Trophoblast cell (in vitro differentiated cells and primary cell): ENCODE data around the gene SMOC2.
"Not testable (repeated sequence)": the region's sequence is repeated elsewhere in the genome, so short reads cannot be mapped to it uniquely, and the experiment has no call there.

ENCODE experiments used
- DNase-seq, 2 donors: peaks; one replicate each; pipeline ENCODE4 v3.0.0-alpha.2; 2016
- H2AFZ ChIP-seq: 2 replicates; pipeline ENCODE4 v1.6.1; 2013; ENCODE audit warnings: low read length, moderate library complexity, mild to moderate bottlenecking; ENCODE audit not compliant: insufficient read depth, poor library complexity
- H2AK5ac ChIP-seq: 2 replicates; pipeline ENCODE4 v1.6.1; 2013; ENCODE audit warnings: mild to moderate bottlenecking, low read length
- H2BK120ac ChIP-seq: 2 replicates; pipeline ENCODE4 v1.6.1; 2013; ENCODE audit warnings: low read length, mild to moderate bottlenecking, moderate library complexity; ENCODE audit not compliant: insufficient read depth, poor library complexity
- H2BK12ac ChIP-seq: 2 replicates; pipeline ENCODE4 v1.6.1; 2013; ENCODE audit warnings: mild to moderate bottlenecking, low read length, moderate library complexity
- H2BK5ac ChIP-seq: 2 replicates; pipeline ENCODE4 v1.6.1; 2013; ENCODE audit warnings: low read length, low read depth, moderate library complexity, mild to moderate bottlenecking; ENCODE audit not compliant: poor library complexity
- H3K14ac ChIP-seq: 2 replicates; pipeline ENCODE4 v1.6.1; 2013; ENCODE audit warnings: mild to moderate bottlenecking, low read length
- H3K18ac ChIP-seq: 2 replicates; pipeline ENCODE4 v1.6.1; 2013; ENCODE audit warnings: mild to moderate bottlenecking, low read length
- H3K23ac ChIP-seq: 2 replicates; pipeline ENCODE4 v1.6.1; 2013; ENCODE audit warnings: low read length
- H3K27ac ChIP-seq: 2 replicates; pipeline ENCODE4 v1.5.1; 2013; ENCODE audit warnings: low read depth, mild to moderate bottlenecking, inconsistent platforms, low read length, moderate library complexity
- H3K27me3 ChIP-seq: 2 replicates; pipeline ENCODE4 v1.6.1; 2013; ENCODE audit warnings: inconsistent platforms, mild to moderate bottlenecking, low read length, moderate library complexity; ENCODE audit not compliant: insufficient read depth
- H3K36me3 ChIP-seq, 2 experiments: 1 replicate in 1 of 2; 2 replicates in 1 of 2; pipeline ENCODE4 v1.6.1; 2013; ENCODE audit warnings: low read length in 2 of 2, mild to moderate bottlenecking in 2 of 2, moderate library complexity in 1 of 2; ENCODE audit not compliant: insufficient read depth in 2 of 2, control insufficient read depth in 1 of 2
- H3K4ac ChIP-seq: 2 replicates; pipeline ENCODE4 v1.6.1; 2013; ENCODE audit warnings: low read depth, mild to moderate bottlenecking, low read length, moderate library complexity
- H3K4me1 ChIP-seq, 2 experiments: 1 replicate in 1 of 2; 2 replicates in 1 of 2; pipeline ENCODE4 v1.6.1; 2013; ENCODE audit warnings: low read length in 2 of 2, mild to moderate bottlenecking in 2 of 2, moderate library complexity in 1 of 2; ENCODE audit not compliant: insufficient read depth in 2 of 2, control insufficient read depth in 1 of 2
- H3K4me2 ChIP-seq: 2 replicates; pipeline ENCODE4 v1.6.1; 2013; ENCODE audit warnings: inconsistent platforms, mild to moderate bottlenecking, low read length, moderate library complexity
- H3K4me3 ChIP-seq: 2 replicates; pipeline ENCODE4 v1.5.1; 2013; ENCODE audit warnings: mild to moderate bottlenecking, low read depth, low read length, inconsistent platforms
- H3K79me1 ChIP-seq: one replicate; pipeline ENCODE4 v1.6.1; 2013; ENCODE audit warnings: low read length
- H3K79me2 ChIP-seq: 2 replicates; pipeline ENCODE4 v1.6.1; 2013; ENCODE audit warnings: low read length, mild to moderate bottlenecking; ENCODE audit not compliant: control insufficient read depth, insufficient read depth, poor library complexity
- H3K9ac ChIP-seq: 2 replicates; pipeline ENCODE4 v1.6.1; 2013; ENCODE audit warnings: mild to moderate bottlenecking, low read length
- H3K9me3 ChIP-seq: 2 replicates; pipeline ENCODE4 v1.6.1; 2013; ENCODE audit warnings: low read depth, mild to moderate bottlenecking, control low read depth, inconsistent platforms, low read length; ENCODE audit not compliant: insufficient read depth
- H4K12ac ChIP-seq: 2 replicates; pipeline ENCODE4 v1.6.1; 2013; ENCODE audit warnings: low read depth, mild to moderate bottlenecking, low read length, moderate library complexity
- H4K8ac ChIP-seq: 2 replicates; pipeline ENCODE4 v1.6.1; 2013; ENCODE audit warnings: low read depth, mild to moderate bottlenecking, low read length, moderate library complexity
- H4K91ac ChIP-seq: one replicate; pipeline ENCODE4 v1.6.1; 2013; ENCODE audit warnings: low read depth, mild to moderate bottlenecking, low read length, moderate library complexity
- WGBS: extraction: QIAGEN DNeasy Blood & Tissue Kit; methylation state at CpG from one replicate; pipeline ENCODE4 v1.1.7; 2013; ENCODE audit warnings: missing lambda C conversion rate; ENCODE audit not compliant: insufficient read length, insufficient coverage; ENCODE audit errors: extremely low coverage; 5-methylcytosine and 5-hydroxymethylcytosine counted together

SMOC2 gene

GRCh38 chr6:168703990-168704389 is 263.0 kb downstream of the SMOC2 start:
- no peak overlapping the region for H2BK12ac ChIP-seq
- no peaks in the 10 kb centered on the region for H3K79me2 ChIP-seq
- H3K23ac ChIP-seq, result no peak overlapping the region
- H3K4me1 ChIP-seq, result peaks cover 0 to 7% of the 10 kb centered on the region in 2 experiments
- H2AFZ ChIP-seq, result no peak overlapping the region
- no peak overlapping the region for H3K9ac ChIP-seq
- no peak for DNase-seq
- no peak overlapping the region for H3K27ac ChIP-seq
- no peak overlapping the region for H3K4me3 ChIP-seq
- H3K9me3 ChIP-seq, result peaks cover 3% of the 10 kb centered on the region
- no peak overlapping the region for H4K12ac ChIP-seq
- no peak overlapping the region for H4K91ac ChIP-seq
- WGBS, result no CpG with 5 or more reads among the region's 16 CpGs
- H3K4ac ChIP-seq, result no peak overlapping the region
- H4K8ac ChIP-seq, result no peak overlapping the region
- H2AK5ac ChIP-seq, result no peak overlapping the region
- no peak overlapping the region for H3K14ac ChIP-seq
- no peak overlapping the region for H3K18ac ChIP-seq
- H2BK5ac ChIP-seq, result no peak overlapping the region
- no peaks in the 10 kb centered on the region for H3K79me1 ChIP-seq
- no peak overlapping the region for H3K4me2 ChIP-seq
- H3K27me3 ChIP-seq, result no peaks in the 10 kb centered on the region
- H3K36me3 ChIP-seq, result no peaks in the 10 kb centered on the region
- H2BK120ac ChIP-seq, result no peak overlapping the region

- no peak overlapping the region for H3K14ac ChIP-seq
- no CpG with 5 or more reads among the region's 6 CpGs for WGBS
- no peak overlapping the region for H3K4me2 ChIP-seq
- peaks cover 0 to 7% of the 10 kb centered on the region in 2 experiments for H3K4me1 ChIP-seq
- no peak overlapping the region for H2AFZ ChIP-seq
- no peak overlapping the region for H4K8ac ChIP-seq
- DNase-seq, result no peak
- no peak overlapping the region for H2BK12ac ChIP-seq
- no peak overlapping the region for H3K23ac ChIP-seq
- H3K9ac ChIP-seq, result no peak overlapping the region
- no peak overlapping the region for H4K12ac ChIP-seq
- H4K91ac ChIP-seq, result no peak overlapping the region
- no peaks in the 10 kb centered on the region for H3K27me3 ChIP-seq
- H3K79me1 ChIP-seq, result no peaks in the 10 kb centered on the region
- H3K4ac ChIP-seq, result no peak overlapping the region
- no peak overlapping the region for H3K27ac ChIP-seq
- no peak overlapping the region for H3K18ac ChIP-seq
- no peak overlapping the region for H3K4me3 ChIP-seq
- H2AK5ac ChIP-seq, result no peak overlapping the region
- H3K36me3 ChIP-seq, result no peaks in the 10 kb centered on the region
- H3K79me2 ChIP-seq, result no peaks in the 10 kb centered on the region
- no peak overlapping the region for H2BK5ac ChIP-seq
- H3K9me3 ChIP-seq, result peaks cover 3% of the 10 kb centered on the region
- no peak overlapping the region for H2BK120ac ChIP-seq
Measured at GRCh38 chr6:168704678-168705077, 263.7 kb downstream of the SMOC2 start.

GRCh38 chr6:168705271-168705670 is 264.3 kb downstream of the SMOC2 start:
- not testable (repeated sequence) for H3K9me3 ChIP-seq, H3K9ac ChIP-seq, H3K79me1 ChIP-seq, H3K4ac ChIP-seq, H2AK5ac ChIP-seq, H4K91ac ChIP-seq, H2BK120ac ChIP-seq, H3K23ac ChIP-seq, H3K27me3 ChIP-seq, H3K14ac ChIP-seq, H3K4me1 ChIP-seq, H2BK5ac ChIP-seq, H3K27ac ChIP-seq, DNase-seq, H4K12ac ChIP-seq, H2AFZ ChIP-seq, H3K4me3 ChIP-seq, H3K18ac ChIP-seq, H3K36me3 ChIP-seq, H4K8ac ChIP-seq, H3K79me2 ChIP-seq, H2BK12ac ChIP-seq, H3K4me2 ChIP-seq
- WGBS, result no CpG with 5 or more reads among the region's 16 CpGs

GRCh38 chr6:168706471-168707177 is 265.6 kb downstream of the SMOC2 start:
- H3K18ac ChIP-seq, result no peak overlapping the region
- H4K12ac ChIP-seq, result no peak overlapping the region
- H2AK5ac ChIP-seq, result no peak overlapping the region
- WGBS, result no CpG with 5 or more reads among the region's 25 CpGs
- no peak overlapping the region for H3K9ac ChIP-seq
- H3K79me1 ChIP-seq, result no peaks in the 10 kb centered on the region
- H3K9me3 ChIP-seq, result peaks cover 3% of the 10 kb centered on the region
- no peak overlapping the region for H2BK120ac ChIP-seq
- H3K14ac ChIP-seq, result no peak overlapping the region
- H2BK12ac ChIP-seq, result no peak overlapping the region
- H3K27me3 ChIP-seq, result no peaks in the 10 kb centered on the region
- no peak overlapping the region for H2BK5ac ChIP-seq
- H3K4me3 ChIP-seq, result no peak overlapping the region
- no peak overlapping the region for H4K91ac ChIP-seq
- no peak overlapping the region for H3K27ac ChIP-seq
- no peaks in the 10 kb centered on the region for H3K36me3 ChIP-seq
- peaks cover 0 to 3% of the 10 kb centered on the region in 2 experiments for H3K4me1 ChIP-seq
- no peak overlapping the region for H2AFZ ChIP-seq
- H3K79me2 ChIP-seq, result no peaks in the 10 kb centered on the region
- H3K4ac ChIP-seq, result no peak overlapping the region
- no peak overlapping the region for H3K4me2 ChIP-seq
- H4K8ac ChIP-seq, result no peak overlapping the region
- no peak for DNase-seq
- no peak overlapping the region for H3K23ac ChIP-seq
